GM21737 (cell line): ENCODE measurements around the gene PECR.
A peak's percentile ranks its signal among the peaks of the same experiment; 100 is the strongest.
"Not testable (repeated sequence)": the region's sequence is repeated elsewhere in the genome, so short reads cannot be mapped to it uniquely, and the experiment has no call there.

Experiments
- ATAC-seq: cut with Tn5 transposase; IDR thresholded peaks from one replicate; pipeline ENCODE4 v1.9.1; 2021; ENCODE audit warnings: mild to moderate bottlenecking, moderate library complexity; ENCODE audit not compliant: unreplicated experiment

PECR gene

GRCh38 chr2:216004697-216005283 is 76.8 kb downstream of the PECR start:
- peak; percentile 35 for ATAC-seq

GRCh38 chr2:216003876-216004696 is 77.5 kb downstream of the PECR start:
- ATAC-seq, result no peak

GRCh38 chr2:216002693-216003092 is 78.9 kb downstream of the PECR start:
- ATAC-seq, result no peak

- ATAC-seq, result no peak
Observed at GRCh38 chr2:216002101-216002678, 79.4 kb downstream of the PECR start.

- ATAC-seq, result no peak
Observed at GRCh38 chr2:216001216-216002100, 80.2 kb downstream of the PECR start.

- no peak for ATAC-seq
Observed at GRCh38 chr2:215998636-215999035, 83.0 kb downstream of the PECR start.

GRCh38 chr2:215997219-215997618 is 84.4 kb downstream of the PECR start:
- ATAC-seq, result no peak

GRCh38 chr2:215994911-215995310 is 86.7 kb downstream of the PECR start:
- no peak for ATAC-seq

- not testable (repeated sequence) for ATAC-seq
Observed at GRCh38 chr2:215988556-215989207, 92.9 kb downstream of the PECR start.
